ENCODE measurements around the gene MBD6.

MBD6 gene

DNA sequence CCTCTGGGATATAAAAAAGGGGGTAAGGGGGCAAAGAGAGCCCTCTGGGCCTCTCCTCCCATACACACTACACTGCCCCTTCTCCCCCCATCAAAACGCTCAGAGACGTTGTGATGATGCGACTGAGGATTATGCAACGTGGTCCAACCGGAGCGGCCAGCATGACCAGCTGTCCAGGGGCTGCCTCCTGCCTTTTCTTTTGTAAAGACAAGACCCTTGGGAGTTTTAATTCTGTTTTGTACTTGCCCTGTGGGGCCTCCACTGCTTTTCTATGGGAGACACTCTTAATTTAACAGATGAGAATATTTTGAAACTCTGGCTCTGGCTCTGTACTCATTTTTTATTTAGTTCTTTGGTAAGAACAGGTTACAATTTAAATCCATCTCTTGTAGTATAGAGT lies 7.2 kb downstream of the MBD6 start:
- DNase-seq, result no peak

- no peak for DNase-seq
These were observed 7.9 kb downstream of the MBD6 start for GRCh38 chr12:57530396-57531142.

DNA sequence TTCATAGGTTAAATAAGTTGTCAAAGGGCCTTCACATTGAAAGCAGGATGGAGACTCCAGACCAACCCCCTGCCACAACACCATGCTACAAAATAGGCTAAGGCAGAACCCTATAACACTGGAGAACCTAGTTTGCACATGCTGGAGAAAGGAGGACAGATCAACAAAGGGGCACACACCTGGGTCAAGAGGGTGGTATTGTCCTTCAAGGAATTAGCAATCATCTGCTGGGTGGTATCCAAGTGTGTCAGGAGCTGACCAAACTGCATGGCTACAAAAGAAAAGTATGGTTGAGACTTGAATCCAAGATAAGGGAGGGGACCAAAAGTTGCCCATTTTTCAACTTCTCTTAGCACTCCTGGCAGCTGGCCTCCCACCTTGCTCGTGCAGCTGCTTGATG lies 9.2 kb downstream of the MBD6 start:
- no peak for DNase-seq

GRCh38 chr12:57533108-57533507 lies 10.5 kb downstream of the MBD6 start:
- no peak for DNase-seq

DNA sequence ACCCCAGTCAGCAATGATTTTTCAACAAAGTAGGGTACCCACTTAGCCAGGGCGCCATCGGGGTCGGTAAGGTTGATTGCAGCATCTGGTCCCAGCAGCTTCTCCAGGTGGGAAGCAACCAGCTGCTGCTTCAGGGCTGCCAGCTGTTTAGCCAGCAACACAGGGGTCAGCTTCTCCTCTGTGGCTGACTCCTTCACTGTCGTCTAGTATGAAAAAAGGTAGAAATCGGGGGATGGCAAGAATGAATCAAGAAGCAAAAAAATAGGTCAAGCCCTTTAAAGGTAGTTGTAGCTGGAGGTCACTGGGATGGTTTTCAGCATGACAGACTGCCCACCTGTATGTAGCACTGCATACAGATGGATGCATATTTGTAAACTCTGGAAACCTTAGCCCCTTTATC lies 11.6 kb downstream of the MBD6 start:
- DNase-seq, result no peak

DNA sequence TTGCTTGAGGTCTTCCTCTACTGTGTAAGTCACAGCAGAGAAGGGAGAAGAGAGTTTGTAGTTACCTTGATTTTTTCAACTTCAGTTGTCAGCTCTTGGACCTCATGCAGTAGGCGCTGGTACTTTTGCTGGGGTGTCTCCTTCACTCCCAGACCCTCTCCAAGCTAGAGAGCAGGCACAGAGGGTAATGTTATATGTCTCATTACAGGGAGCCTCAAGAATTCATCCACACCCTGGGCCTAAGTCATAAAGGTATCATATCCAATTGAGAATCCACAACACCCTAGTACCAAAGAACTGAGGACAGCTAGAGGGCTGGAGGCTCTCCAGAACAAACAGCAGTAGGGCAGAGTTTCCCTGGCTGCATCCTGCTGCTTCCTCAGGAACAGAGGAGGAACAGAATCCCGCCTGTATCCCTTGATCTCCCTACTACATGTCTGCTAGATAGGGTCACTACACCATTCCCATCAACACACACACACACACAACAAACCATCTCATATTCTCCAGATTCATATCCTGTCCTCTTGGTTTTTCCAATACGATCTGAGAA lies 12.4 kb downstream of the MBD6 start:
- DNase-seq, result no peak

GRCh38 chr12:57535764-57536596 lies 13.4 kb downstream of the MBD6 start:
- DNase-seq, result no peak

- no peak for DNase-seq
These were observed 13.9 kb downstream of the MBD6 start for GRCh38 chr12:57536597-57536942.

DNA sequence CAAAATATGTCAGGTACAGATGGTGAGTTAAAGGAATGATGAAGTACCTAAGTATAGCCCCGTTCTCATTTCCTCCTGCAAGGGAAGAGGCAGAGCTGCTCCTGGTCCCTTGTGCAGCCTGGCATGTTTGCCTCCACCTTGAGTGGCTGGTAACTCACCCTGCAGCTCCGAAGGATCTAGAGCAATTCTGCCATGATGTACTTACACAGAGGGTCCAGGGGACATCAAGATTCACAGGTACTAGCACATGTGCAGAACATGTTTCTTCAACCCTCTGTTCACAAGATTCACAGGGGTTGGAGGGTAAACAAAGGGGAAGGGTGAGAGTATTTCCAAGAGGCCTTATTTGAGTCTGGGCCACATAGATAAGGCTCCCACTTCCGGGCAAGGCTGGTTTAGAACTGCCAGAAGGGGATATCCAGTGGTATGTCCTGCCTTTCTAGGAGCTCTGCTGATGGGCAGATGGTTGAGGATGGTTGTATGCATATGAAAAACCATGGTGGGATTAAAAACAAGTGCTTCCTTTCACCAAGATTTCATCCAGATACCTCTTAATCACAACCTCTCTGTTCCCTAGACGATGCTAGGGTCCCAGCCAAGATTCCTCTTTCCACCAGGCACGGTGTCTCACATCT lies 16.6 kb downstream of the MBD6 start:
- peak; percentile 37 for DNase-seq

DNA sequence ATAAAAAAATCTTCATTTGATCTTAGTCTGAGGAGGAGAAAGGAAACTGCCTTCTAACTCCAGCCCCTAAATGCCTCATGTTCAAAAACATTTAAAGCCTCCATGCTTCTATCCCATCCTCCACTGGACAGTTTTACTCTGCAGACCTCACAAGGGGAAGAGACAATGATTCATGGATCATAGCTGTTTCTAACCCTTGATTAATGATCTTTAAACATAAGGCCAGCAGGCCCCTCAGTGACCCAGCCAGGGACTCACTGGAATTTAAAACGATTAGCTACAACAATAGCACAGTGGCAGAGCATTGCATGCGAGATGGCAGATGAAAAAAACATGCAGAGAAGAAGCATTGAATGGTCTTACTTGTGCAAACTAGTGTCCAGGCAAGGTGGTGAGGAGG lies 18.4 kb downstream of the MBD6 start:
- DNase-seq, result peak; percentile 34

GRCh38 chr12:57541717-57542116 lies 19.1 kb downstream of the MBD6 start:
- DNase-seq, result peak; percentile 26

- DNase-seq, result peak; percentile 44
These were observed 21.0 kb downstream of the MBD6 start for GRCh38 chr12:57543581-57543980.

DNA sequence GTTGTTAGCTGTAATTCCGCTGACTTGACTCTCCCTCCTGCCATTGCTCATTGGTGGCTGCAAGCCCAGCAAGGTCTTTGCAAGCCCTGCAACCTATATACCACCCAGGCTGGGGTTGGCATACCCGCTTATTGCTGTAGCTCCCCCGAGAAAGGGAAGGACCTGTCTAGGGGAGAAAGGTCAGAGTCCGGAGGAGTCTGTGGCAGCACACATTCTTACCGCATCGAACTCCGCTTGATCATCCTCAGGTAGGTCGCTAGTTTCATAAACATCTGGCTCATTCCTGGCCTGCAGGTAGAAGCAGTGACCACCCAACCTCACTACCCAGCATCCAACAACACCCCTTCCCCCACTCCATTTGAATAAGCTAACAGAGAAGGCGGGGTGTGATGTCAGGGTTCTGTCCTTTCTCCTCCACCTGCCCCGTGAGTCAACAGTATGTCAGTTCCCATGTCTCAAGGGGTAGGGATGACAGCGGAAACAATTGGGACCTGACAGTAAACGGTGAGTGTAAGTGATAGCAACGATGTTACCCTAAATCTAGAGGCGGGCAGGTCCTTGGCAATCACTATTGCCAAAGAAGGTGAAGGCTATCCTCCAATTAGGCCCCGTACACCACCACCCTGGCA lies 23.3 kb downstream of the MBD6 start:
- peak; percentile 70 for DNase-seq

GRCh38 chr12:57546438-57547287 lies 24.0 kb downstream of the MBD6 start, which contains the start of gene DCTN2:
Gene DCTN2 (minus strand): TSS chr12:57547192. CDS start chr12:57547063, 129 bp downstream.
- peak; percentile 99 for DNase-seq

- DNase-seq, result no peak
These were observed 24.8 kb downstream of the MBD6 start for GRCh38 chr12:57547288-57548012.

DNA sequence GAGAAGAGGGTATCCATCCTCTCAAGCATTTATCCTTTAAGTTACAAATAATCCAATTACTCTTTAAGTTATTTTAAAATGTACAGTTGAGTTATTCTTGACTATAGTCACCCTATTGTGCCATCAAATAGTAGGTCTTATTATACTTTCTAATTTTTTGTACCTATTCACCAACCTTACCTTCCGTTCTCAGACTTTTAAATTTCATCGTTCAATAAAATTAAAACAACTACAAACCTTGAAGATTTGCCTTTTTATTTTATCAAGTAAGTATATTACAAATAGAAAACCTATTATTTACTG lies 25.3 kb downstream of the MBD6 start:
- DNase-seq, result no peak

DNA sequence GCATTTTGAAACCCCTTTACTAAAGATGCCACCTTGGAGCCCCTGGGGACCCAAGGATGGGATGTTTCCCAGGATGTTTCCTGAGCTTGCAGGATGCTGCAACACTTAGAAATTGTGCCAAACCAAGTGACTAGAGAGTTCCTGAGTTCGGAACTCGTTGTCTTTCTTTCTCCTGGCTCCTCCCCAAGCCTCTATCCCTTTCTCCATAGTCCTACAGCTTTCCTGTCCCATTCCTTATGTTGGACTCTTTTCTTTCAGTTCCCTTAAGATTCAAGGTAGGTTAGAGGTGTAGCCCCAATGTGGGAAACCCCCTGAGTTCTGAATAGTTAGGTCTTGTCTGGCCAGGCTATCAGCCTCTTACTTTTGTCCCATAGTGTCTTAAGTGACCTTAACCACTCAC lies 25.9 kb downstream of the MBD6 start:
- DNase-seq, result no peak

GRCh38 chr12:57549203-57549908 lies 26.7 kb downstream of the MBD6 start:
- DNase-seq, result peak; percentile 34

DNA sequence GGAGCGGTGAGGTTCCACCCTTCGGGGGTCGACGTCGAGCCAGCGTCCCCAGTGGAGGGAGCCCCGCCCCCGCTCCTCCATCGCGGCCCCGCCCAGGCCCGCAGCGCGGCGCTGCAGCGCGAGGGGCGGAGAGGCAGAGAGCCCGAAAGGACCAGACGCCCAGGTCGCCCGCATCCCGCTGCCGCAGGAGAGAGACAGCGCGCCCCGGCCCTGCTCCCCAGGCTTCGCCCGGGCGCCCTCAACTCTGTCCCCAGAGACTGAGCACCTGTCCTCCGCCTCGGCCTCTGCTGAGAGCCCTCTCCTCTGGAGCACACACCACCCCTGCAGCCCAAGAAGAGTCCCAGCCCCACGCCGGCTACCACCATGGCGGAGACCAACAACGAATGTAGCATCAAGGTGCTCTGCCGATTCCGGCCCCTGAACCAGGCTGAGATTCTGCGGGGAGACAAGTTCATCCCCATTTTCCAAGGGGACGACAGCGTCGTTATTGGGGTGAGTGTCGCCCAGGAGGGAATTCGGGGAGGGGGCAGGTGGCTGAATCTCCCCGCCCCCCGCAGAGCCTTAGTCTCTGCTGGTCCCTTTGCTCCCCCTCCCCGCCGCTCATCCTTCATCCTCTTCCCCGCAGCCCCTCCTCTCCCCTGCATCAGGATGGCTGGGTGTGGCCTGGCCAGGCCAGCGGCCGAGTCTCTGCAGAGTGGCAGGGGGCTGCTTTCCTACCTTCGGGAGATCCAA lies 27.5 kb downstream of the MBD6 start, which contains the start of gene KIF5A:
Gene KIF5A (plus strand): TSS at position 136 of the 732 bp plus-strand sequence. CDS start 228 bp downstream, at position 364.
- DNase-seq, result peak; percentile 82
